Ishikawa (cell line): ENCODE data around the gene RHOB.

Source experiments
- CEBPB ChIP-seq: IDR thresholded peaks from 2 replicates; pipeline ENCODE4 v1.6.1; 2012
- CREB1 ChIP-seq: IDR thresholded peaks from 2 replicates; pipeline ENCODE4 v1.6.1; 2012; ENCODE audit warnings: low read depth
- EGR1 ChIP-seq: IDR thresholded peaks from 2 replicates; pipeline ENCODE4 v1.6.1; 2012
- EP300 ChIP-seq: IDR thresholded peaks from 2 replicates; pipeline ENCODE4 v1.6.1; 2012; ENCODE audit warnings: borderline replicate concordance
- FOXM1 ChIP-seq: IDR thresholded peaks from 2 replicates; pipeline ENCODE4 v1.6.1; 2012; ENCODE audit warnings: low read depth, borderline replicate concordance
- MAX ChIP-seq: IDR thresholded peaks from 2 replicates; pipeline ENCODE4 v1.6.1; 2012
- RAD21 ChIP-seq: IDR thresholded peaks from 2 replicates; pipeline ENCODE4 v1.6.1; 2012; ENCODE audit warnings: low read depth
- REST ChIP-seq: IDR thresholded peaks from 2 replicates; pipeline ENCODE4 v1.6.1; 2012; ENCODE audit warnings: low read depth, mild to moderate bottlenecking
- TAF1 ChIP-seq: IDR thresholded peaks from 2 replicates; pipeline ENCODE4 v1.6.1; 2012; ENCODE audit warnings: low read depth, mild to moderate bottlenecking
- YY1 ChIP-seq: IDR thresholded peaks from 2 replicates; pipeline ENCODE4 v1.6.1; 2012; ENCODE audit warnings: low read depth
- TF ChIP-seq, protein P1 (sequence below): IDR thresholded peaks from 2 replicates; pipeline ENCODE4 v1.6.1; 2012

DNA sequence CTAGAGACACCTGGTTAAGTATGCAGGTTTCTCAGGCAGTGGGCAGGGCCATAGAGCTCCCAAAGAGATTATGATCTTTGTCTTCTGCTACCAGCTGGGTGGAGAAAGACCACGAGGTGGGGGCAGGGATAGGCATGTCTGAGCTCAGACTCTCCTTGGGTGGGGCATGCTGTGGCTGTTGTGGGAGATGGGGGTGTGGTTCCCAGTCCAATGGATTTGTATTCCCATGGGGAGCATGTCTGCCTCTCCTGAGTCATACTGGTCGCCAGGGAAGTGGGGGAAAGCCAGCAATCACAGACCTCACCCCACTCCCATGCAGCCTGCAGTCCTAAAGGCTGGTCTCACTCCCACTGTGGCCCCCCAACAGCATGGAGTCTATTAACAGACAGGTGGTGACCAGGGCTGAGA lies 31.4 kb upstream of the RHOB start:
- TF ChIP-seq YY1 (no peak), MAX (no peak), CREB1 (no peak), EGR1 (no peak), REST (no peak), CEBPB (no peak), EP300 (no peak), RAD21 (no peak), TAF1 (no peak), FOXM1 (no peak)
- TF ChIP-seq, protein P1, sequence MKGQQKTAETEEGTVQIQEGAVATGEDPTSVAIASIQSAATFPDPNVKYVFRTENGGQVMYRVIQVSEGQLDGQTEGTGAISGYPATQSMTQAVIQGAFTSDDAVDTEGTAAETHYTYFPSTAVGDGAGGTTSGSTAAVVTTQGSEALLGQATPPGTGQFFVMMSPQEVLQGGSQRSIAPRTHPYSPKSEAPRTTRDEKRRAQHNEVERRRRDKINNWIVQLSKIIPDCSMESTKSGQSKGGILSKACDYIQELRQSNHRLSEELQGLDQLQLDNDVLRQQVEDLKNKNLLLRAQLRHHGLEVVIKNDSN = no peak
